ENCODE measurements around the gene BSND.

Gene BSND

DNA sequence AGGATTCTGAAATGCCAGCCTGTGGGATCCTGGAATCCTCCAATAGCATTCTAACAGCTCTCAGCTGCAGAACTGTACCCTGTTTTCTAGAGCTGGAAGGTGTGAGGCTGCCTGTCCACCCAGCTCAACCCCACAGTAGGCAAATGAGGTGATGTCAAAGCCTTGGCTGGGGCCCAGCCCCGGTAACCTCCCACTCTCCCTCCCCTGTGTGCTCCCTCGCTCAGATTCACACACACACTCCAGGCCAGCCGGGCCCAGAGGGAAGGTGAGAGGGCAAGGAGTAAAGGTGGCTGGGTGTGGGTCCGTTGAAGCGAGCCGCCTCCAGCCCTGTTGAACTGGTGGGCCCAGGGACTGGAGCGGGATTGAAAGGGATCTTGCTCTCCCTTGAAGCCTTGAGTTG lies at the start of gene BSND:
BSND (plus strand) TSS at position 257 of the 400 bp plus-strand sequence. CDS start 254 bp downstream, outside the sequence.
- Histone ChIP-seq H3K9ac (ENCODE audit: low read length) (no peak within 1 kb of the TSS), H3K4me2 (ENCODE audit: low read length) (no peak within 1 kb of the TSS), H3K9me3 (ENCODE audit: insufficient read depth, low read length) (no peaks in the 10 kb centered on the region), H3K4me1 (ENCODE audit: low read length) (0 out of 2 replicates have a peak, but pooled peaks cover 3% of the 10 kb centered on the region), H3K79me2 (ENCODE audit: low read length) (no peaks in the 10 kb centered on the region), H3K4me3 (ENCODE audit: low read length) (no peak within 1 kb of the TSS), H2AFZ (ENCODE audit: low read depth, low read length) (no peak within 1 kb of the TSS), H3K27me3 (ENCODE audit: low read depth, low read length) (peaks cover 12% of the 10 kb centered on the region; the same call in 1 of the 2 replicates), H4K20me1 (ENCODE audit: insufficient read depth, low read length) (no peaks in the 10 kb centered on the region), H3K27ac (ENCODE audit: low read length) (no peak within 1 kb of the TSS), H3K36me3 (replicated peaks; ENCODE audit: low read depth, low read length) (no peaks in the 10 kb centered on the region)
- TF ChIP-seq EZH2phosphoT487 (IDR thresholded peaks at IDR 0.05; ENCODE audit: low read depth) (no peak), CTCF (IDR thresholded peaks at IDR 0.05; ENCODE audit: low read depth, low read length) (no peak)

DNA sequence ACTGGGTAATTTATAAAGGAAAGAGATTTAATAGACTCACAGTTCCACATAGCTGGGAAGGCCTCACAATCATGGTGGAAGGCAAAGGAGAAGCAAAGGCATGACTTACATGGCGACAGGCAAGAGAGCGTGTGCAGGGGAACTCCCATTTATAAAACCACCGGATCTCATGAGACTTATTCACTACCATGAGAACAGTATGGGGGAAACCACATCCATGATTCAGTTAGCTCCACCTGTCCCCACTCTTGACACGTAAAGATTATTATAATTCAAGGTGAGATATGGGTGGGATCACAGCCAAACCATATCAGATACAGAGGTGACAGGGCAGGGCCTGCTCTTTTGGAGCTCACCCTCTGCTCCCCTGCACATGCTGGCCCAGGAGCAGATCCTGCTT lies 49.7 kb upstream of the BSND start:
- no peak for TF ChIP-seq CTCF (IDR thresholded peaks at IDR 0.05; ENCODE audit: low read depth, low read length)
- TF ChIP-seq EZH2phosphoT487 (IDR thresholded peaks at IDR 0.05; ENCODE audit: low read depth), result no peak
- Histone ChIP-seq H3K79me2 (ENCODE audit: low read length) (no peaks in the 10 kb centered on the region), H3K36me3 (replicated peaks; ENCODE audit: low read depth, low read length) (no peaks in the 10 kb centered on the region), H2AFZ (ENCODE audit: low read depth, low read length) (no peak overlapping the region), H3K27me3 (ENCODE audit: low read depth, low read length) (no peaks in the 10 kb centered on the region; the same call in 1 of the 2 replicates), H3K4me3 (ENCODE audit: low read length) (no peak overlapping the region), H3K27ac (ENCODE audit: low read length) (no peak overlapping the region), H3K9me3 (ENCODE audit: insufficient read depth, low read length) (no peaks in the 10 kb centered on the region), H3K9ac (ENCODE audit: low read length) (no peak overlapping the region), H4K20me1 (ENCODE audit: insufficient read depth, low read length) (no peaks in the 10 kb centered on the region), H3K4me2 (ENCODE audit: low read length) (0 out of 2 replicates have a peak overlapping the region, but pooled peaks have one; percentile 12), H3K4me1 (ENCODE audit: low read length) (peaks cover 15% of the 10 kb centered on the region)

DNA sequence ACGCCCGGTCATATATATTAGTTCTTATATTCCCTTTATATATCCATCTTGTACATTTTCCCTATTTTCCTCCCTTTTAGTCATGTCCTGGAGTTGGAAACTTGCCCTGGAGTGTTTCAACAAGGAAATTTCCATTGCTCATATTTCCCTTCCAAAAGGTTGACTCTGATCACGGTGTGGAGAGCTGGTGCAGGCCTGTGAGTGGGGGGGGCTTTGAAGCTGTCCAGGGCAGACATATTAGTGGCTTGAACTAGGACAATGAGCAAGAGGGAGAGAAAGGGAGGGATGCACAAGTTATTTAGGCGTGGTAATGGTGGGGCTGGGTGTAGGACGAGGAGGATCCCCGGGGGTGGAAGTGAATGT lies 48.7 kb upstream of the BSND start:
- H3K27ac ChIP-seq (ENCODE audit: low read length), result no peak overlapping the region
- no peak overlapping the region for H3K4me3 ChIP-seq (ENCODE audit: low read length)
- TF ChIP-seq EZH2phosphoT487 (IDR thresholded peaks at IDR 0.05; ENCODE audit: low read depth) (no peak), CTCF (IDR thresholded peaks at IDR 0.05; ENCODE audit: low read depth, low read length) (no peak)
- H3K36me3 ChIP-seq (replicated peaks; ENCODE audit: low read depth, low read length), result no peaks in the 10 kb centered on the region
- H2AFZ ChIP-seq (ENCODE audit: low read depth, low read length), result peak overlapping the region; percentile 89; the same call in 1 of the 2 replicates
- H3K27me3 ChIP-seq (ENCODE audit: low read depth, low read length), result no peaks in the 10 kb centered on the region; the same call in 1 of the 2 replicates
- H3K4me1 ChIP-seq (ENCODE audit: low read length), result peaks cover 15% of the 10 kb centered on the region
- no peaks in the 10 kb centered on the region for H3K9me3 ChIP-seq (ENCODE audit: insufficient read depth, low read length)
- no peaks in the 10 kb centered on the region for H4K20me1 ChIP-seq (ENCODE audit: insufficient read depth, low read length)
- no peak overlapping the region for H3K9ac ChIP-seq (ENCODE audit: low read length)
- H3K79me2 ChIP-seq (ENCODE audit: low read length), result no peaks in the 10 kb centered on the region
- H3K4me2 ChIP-seq (ENCODE audit: low read length), result no peak overlapping the region; the same call in 1 of the 2 replicates

DNA sequence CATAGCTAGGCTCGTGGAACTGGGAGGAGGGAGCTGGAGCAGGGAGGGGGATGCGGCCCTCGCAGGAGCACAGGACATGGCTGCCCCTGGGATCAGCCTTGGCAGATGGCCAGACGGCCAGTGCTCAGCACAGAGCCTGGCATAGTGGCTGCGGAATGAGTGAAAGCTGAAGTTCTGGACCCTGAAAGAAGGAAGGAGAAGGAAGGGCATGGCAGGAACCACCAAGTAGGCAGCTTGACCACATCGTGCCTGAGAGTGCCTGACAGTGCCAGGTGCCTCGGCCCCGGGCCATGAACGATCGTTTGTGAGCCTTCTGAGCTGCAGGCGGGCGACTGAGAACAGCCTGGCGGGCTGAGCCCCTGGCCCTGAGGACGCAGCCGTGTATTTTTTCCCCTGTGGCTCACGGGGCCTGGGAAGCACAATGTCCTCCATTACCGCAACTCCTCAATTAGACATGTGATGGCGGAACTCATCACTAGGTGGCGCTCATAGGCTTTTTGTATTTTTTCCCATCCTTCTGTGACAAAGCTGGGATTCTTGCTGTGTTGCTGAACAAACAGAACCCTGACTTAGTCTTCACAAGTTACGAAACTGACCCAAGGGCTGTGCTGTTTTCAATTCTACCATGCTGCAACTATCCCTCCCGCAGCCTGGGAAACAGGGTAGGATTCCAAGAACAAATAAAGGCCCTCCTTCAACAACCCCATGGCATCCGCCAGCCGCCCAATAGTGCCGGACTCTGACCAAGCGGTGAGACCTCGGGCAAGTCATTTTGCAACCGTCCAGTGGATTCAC lies 48.2 kb upstream of the BSND start:
- peaks cover 11% of the 10 kb centered on the region for H3K4me1 ChIP-seq (ENCODE audit: low read length)
- no peaks in the 10 kb centered on the region; the same call in 1 of the 2 replicates for H3K27me3 ChIP-seq (ENCODE audit: low read depth, low read length)
- H3K79me2 ChIP-seq (ENCODE audit: low read length), result no peaks in the 10 kb centered on the region
- peak overlapping the region; percentile 89 for H2AFZ ChIP-seq (ENCODE audit: low read depth, low read length)
- 0 out of 2 replicates have a peak overlapping the region, but pooled peaks have one; percentile 25 for H3K9ac ChIP-seq (ENCODE audit: low read length)
- H4K20me1 ChIP-seq (ENCODE audit: insufficient read depth, low read length), result no peaks in the 10 kb centered on the region
- H3K4me3 ChIP-seq (ENCODE audit: low read length), result peak overlapping the region; percentile 65
- H3K4me2 ChIP-seq (ENCODE audit: low read length), result peak overlapping the region; percentile 82
- TF ChIP-seq EZH2phosphoT487 (IDR thresholded peaks at IDR 0.05; ENCODE audit: low read depth) (no peak), CTCF (IDR thresholded peaks at IDR 0.05; ENCODE audit: low read depth, low read length) (peak; percentile 62)
- no peaks in the 10 kb centered on the region for H3K9me3 ChIP-seq (ENCODE audit: insufficient read depth, low read length)
- no peaks in the 10 kb centered on the region for H3K36me3 ChIP-seq (replicated peaks; ENCODE audit: low read depth, low read length)
- H3K27ac ChIP-seq (ENCODE audit: low read length), result no peak overlapping the region
